GM12878 (cell line): ENCODE data around the gene C16orf87. TPM values are rescaled to one million over a fixed set of nuclear protein-coding genes. Genes with fewer than 3 reads are reported as not detected.
A peak's percentile ranks its signal among the peaks of the same experiment; 100 is the strongest.

Experiments
- ATAC-seq: fragments of 200-7000 bp; cut with Tn5 transposase; 3 replicates; pipeline ENCODE4 v1.9.1; 2020; ENCODE audit warnings: mild to moderate bottlenecking, moderate library complexity
- BruUV-seq: library from RNA; stranded (reverse); fragments of 400-500 nt; replicated peaks from 2 replicates; lab custom pipeline; 2021; lab: Mats Ljungman, UMichigan
- CTCF ChIA-PET: fragments of 300-600 bp; sonication (Branson Sonifier 250); formaldehyde crosslinking; extraction: SDS; loops from one replicate; lab custom pipeline; 2021; ENCODE audit warnings: inconsistent platforms; lab: Yijun Ruan, JAX
- POLR2A ChIA-PET: fragments of 350-600 bp; formaldehyde crosslinking; extraction: SDS; loops from one replicate; lab custom pipeline; 2021; ENCODE audit warnings: inconsistent platforms; lab: Charles Lee
- RAD21 ChIA-PET: fragments of 300-600 bp; sonication (Branson Sonifier 250); formaldehyde crosslinking; loops from one replicate; lab custom pipeline; 2023; ENCODE audit warnings: antibody characterized with exemption; ENCODE audit not compliant: unreplicated experiment; lab: Charles Lee
- SMC1A ChIA-PET: fragments of 300-600 bp; sonication (Branson Sonifier 250); formaldehyde crosslinking; loops from one replicate; lab custom pipeline; 2023; ENCODE audit not compliant: unreplicated experiment, uncharacterized antibody; lab: Charles Lee
- DNase-seq: peaks from one replicate; pipeline ENCODE4 v3.0.0-alpha.2; 2011; ENCODE audit warnings: low read depth, low spot score
- FAIRE-seq: peaks from 3 replicates; lab custom pipeline; 2011; peaks lifted over from hg19 to GRCh38; lab: Jason Lieb, UNC
- H2AFZ ChIP-seq: 2 replicates; pipeline ENCODE4 v1.6.0; 2011; ENCODE audit warnings: low read depth, low read length, control low read depth; ENCODE audit not compliant: control insufficient read depth
- H3K27ac ChIP-seq: 2 replicates; pipeline ENCODE4 v1.5.1; 2011; ENCODE audit warnings: control low read depth; ENCODE audit not compliant: control insufficient read depth, insufficient read depth
- H3K27me3 ChIP-seq, 2 experiments: replicated peaks in 1 of 2; 2 replicates each; pipeline versions ENCODE4 v1.6.0 to v1.6.1; 2011; ENCODE audit warnings: low read length in 1 of 2; ENCODE audit not compliant: control insufficient read depth in 2 of 2, insufficient read depth in 2 of 2
- H3K36me3 ChIP-seq, 2 experiments: 2 replicates each; pipeline ENCODE4 v1.5.1; 2011; ENCODE audit warnings: low read length in 1 of 2; ENCODE audit not compliant: control insufficient read depth in 2 of 2, insufficient read depth in 2 of 2
- H3K4me1 ChIP-seq: 2 replicates; pipeline ENCODE4 v1.6.1; 2011; ENCODE audit warnings: mild to moderate bottlenecking, low read length, moderate library complexity, mixed read lengths; ENCODE audit not compliant: control insufficient read depth, insufficient read depth
- H3K4me2 ChIP-seq: 2 replicates; pipeline ENCODE4 v1.6.0; 2011; ENCODE audit warnings: control low read depth; ENCODE audit not compliant: control insufficient read depth, insufficient read depth
- H3K4me3 ChIP-seq: fragments of 200-600 bp; sonication (generic); 2 replicates; pipeline ENCODE4 v1.5.1; 2016
- H3K79me2 ChIP-seq: 2 replicates; pipeline ENCODE4 v1.6.0; 2011; ENCODE audit warnings: low read length; ENCODE audit not compliant: control insufficient read depth, insufficient read depth
- H3K9ac ChIP-seq: 2 replicates; pipeline ENCODE4 v1.8.0; 2011; ENCODE audit warnings: low read length, control low read depth, mixed read lengths; ENCODE audit not compliant: control insufficient read depth, insufficient read depth
- H3K9me3 ChIP-seq: replicated peaks from 3 replicates; pipeline ENCODE4 v1.5.1; 2011; ENCODE audit warnings: mild to moderate bottlenecking, low read length; ENCODE audit not compliant: control insufficient read depth, insufficient read depth
- H4K20me1 ChIP-seq: 2 replicates; pipeline ENCODE4 v1.6.0; 2011; ENCODE audit not compliant: control insufficient read depth, insufficient read depth
- CHD4 ChIP-seq: fragments of 200-600 bp; sonication (generic); IDR thresholded peaks from 2 replicates; pipeline ENCODE4 v1.6.1; 2016; ENCODE audit warnings: mild to moderate bottlenecking
- DPF2 ChIP-seq: fragments of 450-650 bp; IDR thresholded peaks from 2 replicates; pipeline ENCODE4 v1.6.1; 2017; ENCODE audit warnings: mild to moderate bottlenecking
- FOXK2 ChIP-seq: fragments of 450-650 bp; IDR thresholded peaks from 2 replicates; pipeline ENCODE4 v1.6.1; 2017; ENCODE audit warnings: mild to moderate bottlenecking, moderate library complexity
- FOXM1 ChIP-seq: IDR thresholded peaks from 2 replicates; pipeline ENCODE4 v1.6.1; 2012; ENCODE audit warnings: low read depth, mild to moderate bottlenecking, inconsistent platforms, low read length, moderate library complexity
- IRF4 ChIP-seq: IDR thresholded peaks from 2 replicates; pipeline ENCODE4 v1.6.1; 2011; ENCODE audit warnings: low read depth, low read length
- MXI1 ChIP-seq: fragments of 150-350 bp; IDR thresholded peaks from 2 replicates; pipeline ENCODE4 v1.6.1; 2011; ENCODE audit warnings: low read depth, mild to moderate bottlenecking, inconsistent platforms, low read length, improper control_type of control experiment
- PAX5 ChIP-seq: IDR thresholded peaks from 2 replicates; pipeline ENCODE4 v1.6.1; 2011; ENCODE audit warnings: low read depth, low read length, borderline replicate concordance
- RAD21 ChIP-seq: IDR thresholded peaks from 2 replicates; pipeline ENCODE4 v1.6.1; 2011; ENCODE audit warnings: mild to moderate bottlenecking, low read depth, low read length, moderate library complexity; ENCODE audit not compliant: insufficient read depth
- RB1 ChIP-seq: fragments of 450-650 bp; formaldehyde crosslinking; IDR thresholded peaks from 2 replicates; pipeline ENCODE4 v1.6.1; 2017; ENCODE audit warnings: mild to moderate bottlenecking, borderline replicate concordance
- ZNF217 ChIP-seq: fragments of 450-650 bp; IDR thresholded peaks from 2 replicates; pipeline ENCODE4 v1.6.1; 2017; ENCODE audit warnings: antibody characterized with exemption, mild to moderate bottlenecking
- WGBS: methylation state at CpG from one replicate; pipeline ENCODE4 v1.1.6; 2016; ENCODE audit warnings: low lambda C conversion rate; ENCODE audit not compliant: insufficient replicate concordance, insufficient coverage; ENCODE audit errors: missing lambda C conversion rate; 5-methylcytosine and 5-hydroxymethylcytosine counted together
- in situ Hi-C: fragments of 300-500 bp; cut with MboI; formaldehyde crosslinking; loops from 9 replicates; pipeline ENCODE4 v1.14.3; 2018; ENCODE audit warnings: mixed read lengths
- intact Hi-C: fragments of 100-400 bp; cut with micrococcal nuclease; formaldehyde crosslinking; loops from one replicate; pipeline ENCODE4 v1.14.2; 2022; ENCODE audit not compliant: unreplicated experiment
- polyA plus RNA-seq, 11 experiments: library from polyadenylated mRNA; depleted of rRNA in 4 of 11; unstranded in 6 of 11; stranded (reverse) in 5 of 11; fragments of >200 nt; fragmentation: Nextera tagmentation in 4 of 11; fragmentation: Illumina TruSeq in 1 of 11; extraction: Ambion mirVana in 4 of 11; extraction: Trizol in 1 of 11; gene quantifications; 1 replicate in 1 of 11; 2 replicates in 10 of 11; pipeline versions ENCODE4 v1.2.1 to v1.2.3, GENCODE V29; 2011 to 2016; ENCODE audit warnings: inconsistent platforms in 2 of 11, missing spikeins in 2 of 11, low read depth in 1 of 11
- total RNA-seq, 4 experiments: library from RNA; depleted of rRNA in 3 of 4; stranded (reverse); fragments of >200 nt in 3 of 4; fragmentation: Illumina TruSeq in 1 of 4; extraction: Trizol in 1 of 4; gene quantifications; 2 replicates each; pipeline versions ENCODE4 v1.2.1 to v1.2.3, GENCODE V29; 2013 to 2021
- TF ChIP-seq, protein P1 (sequence below): fragments of 450-650 bp; IDR thresholded peaks from 2 replicates; pipeline ENCODE4 v1.6.1; 2017; ENCODE audit warnings: low read depth, mild to moderate bottlenecking, moderate library complexity
- TF ChIP-seq, protein P2 (sequence below): IDR thresholded peaks from 2 replicates; pipeline ENCODE4 v1.6.1; 2012; ENCODE audit warnings: mild to moderate bottlenecking, low read depth, low read length

The C16orf87 gene
- total and polyA plus RNA-seq, 10 of the 15 experiments (the other 5 are each of a cell fraction or from before 2014, with no cell fraction given), result 18.4 to 72.6 (median 31.0) TPM

DNA sequence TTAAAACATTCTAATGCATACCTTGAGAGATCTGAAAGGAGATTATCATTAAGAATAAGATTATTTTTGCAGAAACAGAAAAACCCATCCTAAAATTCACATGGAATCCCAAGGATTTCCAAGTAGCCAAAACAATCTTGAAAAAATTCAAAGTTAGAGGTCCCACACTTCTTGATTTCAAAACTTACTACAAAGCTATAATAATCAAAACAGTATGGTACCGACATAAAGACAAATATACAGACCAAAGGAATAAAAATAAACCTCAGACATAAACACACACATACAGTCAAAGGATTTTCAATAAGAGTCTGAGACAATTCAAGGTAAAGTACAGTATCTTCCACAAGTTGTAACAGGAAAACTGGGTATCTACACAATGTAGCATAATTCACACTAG, 16.2 kb downstream of the C16orf87 start:
- intact Hi-C loops (no loop called here), in situ Hi-C loops (no loop called here)
- no peak for DNase-seq
- Histone ChIP-seq H3K9ac (no peak overlapping the region), H3K36me3 (peaks cover 0 to 17% of the 10 kb centered on the region in 2 experiments; a peak in 2 of 4 replicates), H3K4me3 (no peak overlapping the region), H3K4me1 (peaks cover 17% of the 10 kb centered on the region), H3K4me2 (no peak overlapping the region), H3K27ac (no peak overlapping the region), H3K79me2 (peaks cover 86% of the 10 kb centered on the region), H3K9me3 (peaks cover 8% of the 10 kb centered on the region), H3K27me3 (no peaks in the 10 kb centered on the region), H4K20me1 (no peaks in the 10 kb centered on the region), H2AFZ (no peak overlapping the region)
- SMC1A ChIA-PET, result interaction anchor here (1.0 to 4.2 kb wide), 4 partner anchors 8 to 139 kb away, joined by 3 to 20 read pairs (median 4); no protein-coding TSS in a partner anchor
- FAIRE-seq, result no peak
- POLR2A ChIA-PET, result interaction anchor here (1.1 to 3.5 kb wide), 2 partner anchors 10 to 13 kb away, joined by 3 to 11 read pairs; no protein-coding TSS in a partner anchor
- 100% methylated on average over 1 of the region's 1 CpG for WGBS
- no peak for ATAC-seq
- BruUV-seq, result no TSS peak
- RAD21 ChIA-PET, result interaction anchor here (0.8 to 1.5 kb wide), 4 partner anchors 25 to 141 kb away, joined by 3 to 4 read pairs (median 3); no protein-coding TSS in a partner anchor
- CTCF ChIA-PET, result interaction anchor here (1.0 to 2.9 kb wide), 4 partner anchors 14 to 141 kb away, joined by 3 to 11 read pairs (median 6); no protein-coding TSS in a partner anchor
- TF ChIP-seq, protein P1, sequence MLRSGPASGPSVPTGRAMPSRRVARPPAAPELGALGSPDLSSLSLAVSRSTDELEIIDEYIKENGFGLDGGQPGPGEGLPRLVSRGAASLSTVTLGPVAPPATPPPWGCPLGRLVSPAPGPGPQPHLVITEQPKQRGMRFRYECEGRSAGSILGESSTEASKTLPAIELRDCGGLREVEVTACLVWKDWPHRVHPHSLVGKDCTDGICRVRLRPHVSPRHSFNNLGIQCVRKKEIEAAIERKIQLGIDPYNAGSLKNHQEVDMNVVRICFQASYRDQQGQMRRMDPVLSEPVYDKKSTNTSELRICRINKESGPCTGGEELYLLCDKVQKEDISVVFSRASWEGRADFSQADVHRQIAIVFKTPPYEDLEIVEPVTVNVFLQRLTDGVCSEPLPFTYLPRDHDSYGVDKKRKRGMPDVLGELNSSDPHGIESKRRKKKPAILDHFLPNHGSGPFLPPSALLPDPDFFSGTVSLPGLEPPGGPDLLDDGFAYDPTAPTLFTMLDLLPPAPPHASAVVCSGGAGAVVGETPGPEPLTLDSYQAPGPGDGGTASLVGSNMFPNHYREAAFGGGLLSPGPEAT, result no peak
- TF ChIP-seq ZNF217, result peak; percentile 67; the same call in 1 of the 2 replicates

DNA sequence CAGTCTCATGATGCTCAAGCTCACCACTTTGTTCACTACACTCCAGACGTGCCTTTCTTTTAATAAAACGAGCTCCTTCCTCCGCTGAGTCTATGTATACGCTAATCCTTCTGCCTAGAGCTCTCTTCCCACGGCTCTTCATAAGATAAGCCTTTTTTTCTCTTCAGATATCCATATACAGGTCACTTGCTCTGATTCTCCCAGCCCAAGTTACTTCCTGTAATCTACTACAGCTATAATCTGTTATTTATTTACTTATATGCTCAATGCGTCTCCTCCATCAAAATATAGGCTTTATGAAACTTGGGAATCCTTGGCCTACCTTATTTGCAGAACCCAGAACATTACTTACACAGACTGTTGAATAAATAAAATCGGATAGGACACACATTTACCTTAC, 17.4 kb downstream of the C16orf87 start:
- DNase-seq, result no peak
- no TSS peak for BruUV-seq
- Histone ChIP-seq H3K4me3 (no peak overlapping the region), H3K9ac (no peak overlapping the region), H3K27me3 (no peaks in the 10 kb centered on the region), H3K36me3 (peaks cover 0 to 8% of the 10 kb centered on the region in 2 experiments; a peak in 1 of 4 replicates), H4K20me1 (no peaks in the 10 kb centered on the region), H3K79me2 (peaks cover 85% of the 10 kb centered on the region), H2AFZ (no peak overlapping the region), H3K4me2 (no peak overlapping the region), H3K9me3 (peaks cover 8% of the 10 kb centered on the region), H3K4me1 (peaks cover 22% of the 10 kb centered on the region), H3K27ac (no peak overlapping the region)
- CTCF ChIA-PET, result interaction anchor here (0.6 to 2.9 kb wide), 9 partner anchors 9 to 147 kb away, joined by 3 to 11 read pairs (median 4); partner anchors contain the start of gene C16orf87
- FAIRE-seq, result no peak
- POLR2A ChIA-PET, result interaction anchor here (1.2 to 3.5 kb wide), 2 partner anchors 14 to 15 kb away, joined by 3 to 11 read pairs; no protein-coding TSS in a partner anchor
- SMC1A ChIA-PET, result interaction anchor here (0.8 to 4.2 kb wide), 10 partner anchors 9 to 260 kb away, joined by 3 to 20 read pairs (median 5); no protein-coding TSS in a partner anchor
- 89% methylated on average over 7 of the region's 7 CpGs for WGBS
- ATAC-seq, result no peak
- RAD21 ChIA-PET, result interaction anchor here (0.5 to 1.6 kb wide), 7 partner anchors 9 to 154 kb away, joined by 3 to 9 read pairs (median 4); no protein-coding TSS in a partner anchor
- in situ Hi-C loops (no loop called here), intact Hi-C loops (no loop called here)
- TF ChIP-seq RAD21, result no peak
- no peak for TF ChIP-seq MXI1
- no peak for TF ChIP-seq RB1
- TF ChIP-seq FOXK2, result no peak
- TF ChIP-seq CHD4, result no peak
- no peak for TF ChIP-seq PAX5
- no peak for TF ChIP-seq IRF4
- TF ChIP-seq DPF2, result no peak
- TF ChIP-seq, protein P2, sequence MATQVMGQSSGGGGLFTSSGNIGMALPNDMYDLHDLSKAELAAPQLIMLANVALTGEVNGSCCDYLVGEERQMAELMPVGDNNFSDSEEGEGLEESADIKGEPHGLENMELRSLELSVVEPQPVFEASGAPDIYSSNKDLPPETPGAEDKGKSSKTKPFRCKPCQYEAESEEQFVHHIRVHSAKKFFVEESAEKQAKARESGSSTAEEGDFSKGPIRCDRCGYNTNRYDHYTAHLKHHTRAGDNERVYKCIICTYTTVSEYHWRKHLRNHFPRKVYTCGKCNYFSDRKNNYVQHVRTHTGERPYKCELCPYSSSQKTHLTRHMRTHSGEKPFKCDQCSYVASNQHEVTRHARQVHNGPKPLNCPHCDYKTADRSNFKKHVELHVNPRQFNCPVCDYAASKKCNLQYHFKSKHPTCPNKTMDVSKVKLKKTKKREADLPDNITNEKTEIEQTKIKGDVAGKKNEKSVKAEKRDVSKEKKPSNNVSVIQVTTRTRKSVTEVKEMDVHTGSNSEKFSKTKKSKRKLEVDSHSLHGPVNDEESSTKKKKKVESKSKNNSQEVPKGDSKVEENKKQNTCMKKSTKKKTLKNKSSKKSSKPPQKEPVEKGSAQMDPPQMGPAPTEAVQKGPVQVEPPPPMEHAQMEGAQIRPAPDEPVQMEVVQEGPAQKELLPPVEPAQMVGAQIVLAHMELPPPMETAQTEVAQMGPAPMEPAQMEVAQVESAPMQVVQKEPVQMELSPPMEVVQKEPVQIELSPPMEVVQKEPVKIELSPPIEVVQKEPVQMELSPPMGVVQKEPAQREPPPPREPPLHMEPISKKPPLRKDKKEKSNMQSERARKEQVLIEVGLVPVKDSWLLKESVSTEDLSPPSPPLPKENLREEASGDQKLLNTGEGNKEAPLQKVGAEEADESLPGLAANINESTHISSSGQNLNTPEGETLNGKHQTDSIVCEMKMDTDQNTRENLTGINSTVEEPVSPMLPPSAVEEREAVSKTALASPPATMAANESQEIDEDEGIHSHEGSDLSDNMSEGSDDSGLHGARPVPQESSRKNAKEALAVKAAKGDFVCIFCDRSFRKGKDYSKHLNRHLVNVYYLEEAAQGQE, result no peak
- TF ChIP-seq FOXM1, result no peak
